ENCODE data around the gene PLAAT1.

Gene PLAAT1

DNA sequence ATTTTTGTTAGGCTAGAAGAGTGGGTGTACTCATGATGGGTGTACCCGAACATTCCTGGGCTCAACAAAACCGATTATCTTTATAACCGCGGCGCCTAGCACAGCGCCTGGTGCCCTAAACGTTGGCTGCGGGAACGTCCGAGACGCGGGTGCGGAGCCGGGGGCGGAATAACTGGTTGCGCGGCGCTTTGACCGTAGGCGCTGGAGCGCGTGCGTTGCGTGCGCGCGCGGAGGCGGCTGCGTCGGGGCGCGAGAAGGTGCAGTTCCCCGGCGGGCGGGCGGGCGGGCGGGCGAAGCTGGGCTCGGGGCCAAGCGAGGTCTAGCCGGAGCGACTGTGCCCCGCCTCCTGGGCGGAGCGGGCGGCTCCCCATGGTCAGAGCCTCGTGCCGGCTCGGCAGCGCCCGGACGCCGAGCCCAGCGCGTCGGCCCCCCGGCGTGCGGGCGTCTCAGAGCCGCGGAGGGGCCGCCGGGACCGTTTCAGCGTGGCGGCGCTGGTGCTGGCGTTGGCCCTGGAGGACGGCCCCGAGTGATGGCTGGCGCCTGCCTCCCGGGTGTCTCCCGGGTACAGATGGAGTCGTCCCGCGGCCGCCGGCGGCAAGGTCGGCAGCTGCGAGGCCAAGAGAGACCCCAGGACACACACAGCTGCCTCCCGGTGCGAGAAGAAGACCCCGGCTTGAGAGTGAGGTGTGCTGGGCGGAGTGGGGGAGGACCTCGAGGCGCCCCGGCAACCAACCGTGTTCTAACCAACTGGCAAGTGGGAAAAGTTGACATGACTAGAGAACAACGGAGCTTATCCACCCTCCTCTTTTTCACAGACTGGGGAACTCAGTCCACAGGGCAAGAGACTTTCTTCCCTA is at the start of gene PLAAT1:
Gene PLAAT1 (plus strand): TSS at position 373 of the 857 bp plus-strand sequence. CDS start 14,429 bp downstream, outside the sequence.
- TF ChIP-seq, protein P1, sequence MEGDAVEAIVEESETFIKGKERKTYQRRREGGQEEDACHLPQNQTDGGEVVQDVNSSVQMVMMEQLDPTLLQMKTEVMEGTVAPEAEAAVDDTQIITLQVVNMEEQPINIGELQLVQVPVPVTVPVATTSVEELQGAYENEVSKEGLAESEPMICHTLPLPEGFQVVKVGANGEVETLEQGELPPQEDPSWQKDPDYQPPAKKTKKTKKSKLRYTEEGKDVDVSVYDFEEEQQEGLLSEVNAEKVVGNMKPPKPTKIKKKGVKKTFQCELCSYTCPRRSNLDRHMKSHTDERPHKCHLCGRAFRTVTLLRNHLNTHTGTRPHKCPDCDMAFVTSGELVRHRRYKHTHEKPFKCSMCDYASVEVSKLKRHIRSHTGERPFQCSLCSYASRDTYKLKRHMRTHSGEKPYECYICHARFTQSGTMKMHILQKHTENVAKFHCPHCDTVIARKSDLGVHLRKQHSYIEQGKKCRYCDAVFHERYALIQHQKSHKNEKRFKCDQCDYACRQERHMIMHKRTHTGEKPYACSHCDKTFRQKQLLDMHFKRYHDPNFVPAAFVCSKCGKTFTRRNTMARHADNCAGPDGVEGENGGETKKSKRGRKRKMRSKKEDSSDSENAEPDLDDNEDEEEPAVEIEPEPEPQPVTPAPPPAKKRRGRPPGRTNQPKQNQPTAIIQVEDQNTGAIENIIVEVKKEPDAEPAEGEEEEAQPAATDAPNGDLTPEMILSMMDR (IDR thresholded peaks at IDR 0.05; ENCODE audit: low read depth, low read length) = no peak
- peak within 1 kb of the TSS; percentile 21; the same call in 1 of the 2 replicates for H3K4me3 ChIP-seq (ENCODE audit: low read depth, low read length)

DNA sequence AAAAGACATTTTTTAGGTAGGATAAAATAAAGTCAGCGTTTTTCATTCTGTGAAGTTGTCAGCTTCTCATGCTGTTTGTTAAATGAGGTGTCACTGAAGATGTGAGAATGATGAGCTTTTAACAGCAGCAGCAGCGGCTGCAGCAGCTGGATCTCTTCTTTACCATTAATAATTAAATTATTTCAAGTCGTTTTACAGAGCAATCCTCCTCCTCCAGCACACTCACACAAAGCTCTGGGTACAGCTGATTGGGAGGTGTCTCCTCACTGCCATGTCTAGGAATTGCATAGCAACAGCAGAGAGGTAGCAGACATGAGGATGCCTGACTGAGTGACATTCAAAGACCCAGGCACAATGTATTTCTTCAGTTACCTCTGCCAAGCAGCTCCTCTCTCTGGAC is 46.7 kb upstream of the PLAAT1 start:
- no peak overlapping the region for H3K4me3 ChIP-seq (ENCODE audit: low read depth, low read length)
- TF ChIP-seq, protein P1 (IDR thresholded peaks at IDR 0.05; ENCODE audit: low read depth, low read length) = no peak

DNA sequence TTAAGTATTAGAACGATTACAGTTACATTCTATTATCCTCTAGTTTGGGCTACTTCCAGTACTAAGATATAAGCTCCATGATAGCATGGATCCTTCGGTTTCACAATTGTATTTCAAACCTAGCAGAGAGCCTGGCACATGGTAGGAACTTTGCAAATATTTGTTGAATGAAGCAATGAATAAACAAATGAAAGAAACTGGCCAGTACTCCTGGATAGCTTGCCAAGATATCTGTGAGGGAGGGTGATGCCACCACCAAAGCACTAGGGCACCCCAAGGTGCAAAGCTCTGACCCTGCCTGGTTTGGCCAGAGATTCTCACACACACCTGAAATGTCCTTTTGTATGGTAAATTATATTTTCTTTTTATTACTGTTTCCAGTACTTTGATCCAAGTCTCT is 44.3 kb upstream of the PLAAT1 start:
- TF ChIP-seq, protein P1 (IDR thresholded peaks at IDR 0.05; ENCODE audit: low read depth, low read length) = no peak
- no peak overlapping the region for H3K4me3 ChIP-seq (ENCODE audit: low read depth, low read length)

DNA sequence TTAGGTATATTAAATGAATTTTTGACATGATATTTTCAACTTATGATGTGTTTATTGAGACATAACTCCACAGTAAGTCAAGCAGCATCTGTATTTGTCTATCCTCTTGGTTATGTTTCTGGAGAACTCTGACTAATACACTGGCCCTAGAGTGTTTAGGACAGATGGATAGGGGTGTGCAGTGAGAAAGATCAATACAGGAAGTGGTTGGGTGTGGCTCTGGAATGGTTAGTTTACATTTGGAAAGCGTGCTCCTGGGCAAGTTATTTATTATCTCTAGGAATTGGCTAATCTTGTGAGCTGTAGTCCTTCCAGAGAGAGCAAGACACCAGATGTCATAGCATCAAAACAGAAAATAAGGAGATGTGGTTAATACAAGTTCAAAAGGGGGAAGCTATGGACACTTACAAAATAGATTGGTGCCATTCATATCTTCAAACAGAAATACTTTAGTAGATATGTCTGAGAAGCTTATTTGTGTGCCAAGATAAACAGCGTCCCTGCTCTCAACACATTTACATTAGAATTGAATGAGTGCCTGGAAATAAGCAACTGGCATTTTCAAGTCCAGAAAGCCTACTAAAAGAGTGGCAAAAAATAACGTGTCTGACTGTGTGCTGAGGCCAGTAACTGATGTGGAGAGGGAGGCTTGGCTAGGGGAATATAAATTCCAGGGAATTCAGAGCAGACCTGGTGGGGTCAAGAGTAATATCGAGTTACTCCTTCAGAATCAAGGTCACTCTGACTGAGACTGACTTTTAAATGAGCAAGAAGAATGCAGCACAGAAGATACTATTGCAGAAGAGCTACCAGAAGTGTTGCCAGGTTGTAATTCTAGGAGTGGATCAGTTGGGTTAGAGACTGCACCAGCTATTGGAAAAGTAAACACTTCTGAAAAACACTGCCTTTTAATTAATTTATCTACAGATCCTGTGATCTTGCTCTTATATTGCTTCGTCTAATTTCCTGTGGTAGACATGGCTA is 33.4 kb upstream of the PLAAT1 start:
- H3K4me3 ChIP-seq (ENCODE audit: low read depth, low read length) = no peak overlapping the region
- TF ChIP-seq, protein P1 (IDR thresholded peaks at IDR 0.05; ENCODE audit: low read depth, low read length) = no peak

DNA sequence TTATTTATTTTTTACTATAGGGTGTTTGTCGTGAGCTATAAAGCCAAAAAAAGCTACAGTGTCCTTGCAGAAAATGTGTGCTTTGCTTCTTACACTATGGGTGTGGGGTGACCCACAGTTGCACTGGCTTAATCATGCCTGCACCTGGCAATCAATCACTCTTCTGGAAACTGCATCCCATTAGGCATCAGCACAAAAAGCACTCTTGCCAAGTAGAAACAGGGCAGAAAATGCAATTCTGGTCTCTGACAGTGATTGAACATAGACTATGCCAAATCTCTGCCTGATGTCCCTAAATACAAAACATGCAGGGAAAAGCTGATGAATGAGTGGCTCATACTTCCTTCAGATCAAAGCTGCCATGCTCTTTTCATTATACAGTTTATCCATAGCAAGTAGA is 30.4 kb upstream of the PLAAT1 start:
- H3K4me3 ChIP-seq (ENCODE audit: low read depth, low read length) = no peak overlapping the region
- TF ChIP-seq, protein P1 (IDR thresholded peaks at IDR 0.05; ENCODE audit: low read depth, low read length) = no peak

DNA sequence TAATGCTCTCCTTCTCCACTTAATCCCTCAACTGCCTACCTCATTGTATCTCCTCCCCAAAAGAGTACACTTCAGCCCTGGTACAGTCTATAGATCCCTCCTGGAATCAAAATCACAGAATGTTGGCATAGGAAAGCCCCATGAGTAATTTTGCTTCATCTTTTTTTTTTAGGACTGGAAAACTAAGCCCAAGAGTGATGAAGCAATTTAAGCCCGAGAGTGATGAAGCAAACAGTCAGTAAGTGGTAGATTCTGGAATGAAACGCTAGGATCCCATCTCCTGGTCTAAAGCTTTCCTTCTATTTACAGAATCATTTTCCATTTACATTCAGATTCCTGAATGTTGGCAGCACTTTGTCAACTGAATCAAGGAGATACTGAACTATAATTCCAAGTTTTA is 29.8 kb upstream of the PLAAT1 start:
- TF ChIP-seq, protein P1 (IDR thresholded peaks at IDR 0.05; ENCODE audit: low read depth, low read length) = no peak
- H3K4me3 ChIP-seq (ENCODE audit: low read depth, low read length) = no peak overlapping the region
